A549 treated with AZD2906 at 1 μM for 4 hours (cell line): ENCODE results near the gene GINM1. TPM values are rescaled to one million over a fixed set of nuclear protein-coding genes. Genes with fewer than 3 reads are reported as not detected.

Source experiments
- total RNA-seq: library from RNA; stranded (reverse); fragments of 200-300 nt; extraction: Qiagen RNA extraction; gene quantifications from 5 replicates; pipeline ENCODE4 v1.2.3, GENCODE V29; 2022

GINM1 gene
- total RNA-seq = 22.3 to 32.1 TPM (median 25.0 TPM) in 5 replicates

GRCh38 chr6:149565527-149566409 lies at the start of gene GINM1:
TSS of gene GINM1 (plus strand) at chr6:149566375. CDS start at chr6:149566415, 40 bp downstream.

GRCh38 chr6:149545754-149546471 lies 20.3 kb upstream of the GINM1 start, which contains the start of gene PPIL4:
TSS of gene PPIL4 (minus strand) at chr6:149546043. CDS start at chr6:149546005, 38 bp downstream.

Other genes with a start within 250 kb of the GINM1 start
- 22.3 to 35.8 TPM (median 25.7 TPM) in 5 replicates for gene TAB2, start 248.7 kb upstream of the GINM1 start, total RNA-seq
- gene SUMO4, start 166.1 kb upstream of the GINM1 start, total RNA-seq = 0.06 to 0.11 TPM in 2 of 5 replicates, not detected in the others
- gene ZC3H12D, start 81.4 kb upstream of the GINM1 start, total RNA-seq = 0.01 to 0.07 TPM (median 0.02 TPM) in 5 replicates
- gene PPIL4, start 20.3 kb upstream of the GINM1 start, total RNA-seq = 11.0 to 18.2 TPM (median 13.3 TPM) in 5 replicates
- gene KATNA1, start 82.3 kb downstream of the GINM1 start, total RNA-seq = 10.1 to 14.2 TPM (median 11.1 TPM) in 5 replicates
- gene LATS1, start 151.7 kb downstream of the GINM1 start, total RNA-seq = 5.9 to 8.1 TPM (median 7.4 TPM) in 5 replicates
- 12.7 to 14.6 TPM (median 14.1 TPM) in 5 replicates for gene NUP43, start 180.2 kb downstream of the GINM1 start, total RNA-seq
- gene PCMT1, start 183.4 kb downstream of the GINM1 start, total RNA-seq = 85.9 to 102 TPM (median 89.6 TPM) in 5 replicates